ENCODE results near the gene DRAXIN.

- TF ChIP-seq POLR2A (IDR thresholded peaks at IDR 0.05), result no peak
- no peak for TF ChIP-seq CTCF (IDR thresholded peaks at IDR 0.05)
Measured at GRCh38 chr1:11731691-11732283, 40.3 kb downstream of the DRAXIN start.
